ENCODE data around the gene C1QTNF6. TPM values are rescaled to one million over a fixed set of nuclear protein-coding genes. Genes with fewer than 3 reads are reported as not detected.
"Not testable (repeated sequence)": the region's sequence is repeated elsewhere in the genome, so short reads cannot be mapped to it uniquely, and the experiment has no call there.

Gene C1QTNF6
- total and polyA plus RNA-seq, 2 donors (not counting 3 experiments of a cell fraction or from before 2014, with no cell fraction given) = 20.2 to 27.6 TPM

- POLR2A ChIA-PET = no interaction called here
These were observed 14.0 kb upstream of the C1QTNF6 start for GRCh38 chr22:37202001-37202555.

DNA sequence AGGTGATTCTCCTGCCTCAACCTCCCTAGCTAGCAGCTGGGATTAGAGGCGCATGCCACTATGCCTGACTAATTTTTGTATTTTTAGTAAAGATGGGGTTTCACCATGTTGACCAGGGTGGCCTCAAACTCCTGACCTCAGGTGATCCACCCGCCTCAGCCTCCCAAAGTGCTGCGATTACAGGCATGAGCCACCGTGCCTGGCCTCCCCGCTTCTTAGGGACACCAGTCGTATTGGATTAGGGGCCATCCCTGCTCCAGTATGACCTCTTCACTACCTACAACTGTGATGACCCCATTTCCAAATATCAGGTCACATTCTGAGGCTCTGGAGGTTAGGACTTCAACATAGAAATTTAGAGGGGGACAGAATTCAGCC, 13.4 kb upstream of the C1QTNF6 start:
- H3K9me3 ChIP-seq (replicated peaks; ENCODE audit: control insufficient read depth, insufficient read depth, low read length); H3K4me3 ChIP-seq (replicated peaks in 1 of 3; ENCODE audit: insufficient read depth in 1 of 3, low read depth in 1 of 3, low read length in 3 of 3); H3K4me2 ChIP-seq (ENCODE audit: insufficient read depth, low read length); H3K79me2 ChIP-seq (ENCODE audit: control insufficient read depth, insufficient read depth, low read length); H3K27ac ChIP-seq (ENCODE audit: insufficient read depth, low read depth, low read length); H3K27me3 ChIP-seq (ENCODE audit: control insufficient read depth in 2 of 2, insufficient read depth in 2 of 2, low read length in 2 of 2); BruUV-seq (replicated peaks); H2AFZ ChIP-seq (ENCODE audit: low read depth, low read length); intact Hi-C loops (cut with micrococcal nuclease); H3K36me3 ChIP-seq (ENCODE audit: control insufficient read depth in 2 of 2, extremely low read depth in 1 of 2, insufficient read depth in 2 of 2, low read length in 2 of 2); H4K20me1 ChIP-seq (replicated peaks; ENCODE audit: control insufficient read depth, extremely low read depth, insufficient read depth, low read length); H3K9ac ChIP-seq (replicated peaks; ENCODE audit: extremely low read depth, insufficient read depth, low read length); FAIRE-seq; H3K9me1 ChIP-seq (replicated peaks; ENCODE audit: control insufficient read depth, extremely low read depth, insufficient read depth, low read length); dilution Hi-C loops (cut with MboI; ENCODE audit: extremely low pct_ligation_motif_present, low sequenced_read_pairs); DNase-seq (ENCODE audit: low read depth, low spot score); POLR2A ChIA-PET: not testable (repeated sequence)
- H3K4me1 ChIP-seq (ENCODE audit: control insufficient read depth, extremely low read depth, insufficient read depth, low read length) = peaks cover 23% of the 10 kb centered on the region
- CTCF ChIA-PET = interaction anchor here (1.2 to 5.1 kb wide), 5 partner anchors 9 to 255 kb away, joined by 3 to 45 read pairs (median 4); no protein-coding TSS in a partner anchor

More at GRCh38 chr22:37202001-37202555, 14.0 kb upstream of the C1QTNF6 start:
- H3K9ac ChIP-seq (replicated peaks; ENCODE audit: extremely low read depth, insufficient read depth, low read length) = no peak overlapping the region
- FAIRE-seq (no peak), DNase-seq (ENCODE audit: low read depth, low spot score) (no peak)
- dilution Hi-C loops (cut with MboI; ENCODE audit: extremely low pct_ligation_motif_present, low sequenced_read_pairs) (no loop called here), intact Hi-C loops (cut with micrococcal nuclease) (no loop called here)
- no peaks in the 10 kb centered on the region for H3K9me1 ChIP-seq (replicated peaks; ENCODE audit: control insufficient read depth, extremely low read depth, insufficient read depth, low read length)
- CTCF ChIA-PET = interaction anchor here (0.8 to 1.2 kb wide), 2 partner anchors 23 to 38 kb away, joined by 3 to 4 read pairs; no protein-coding TSS in a partner anchor
- no peaks in the 10 kb centered on the region for H3K36me3 ChIP-seq (ENCODE audit: control insufficient read depth in 2 of 2, extremely low read depth in 1 of 2, insufficient read depth in 2 of 2, low read length in 2 of 2)
- H3K4me3 ChIP-seq (replicated peaks in 1 of 3; ENCODE audit: insufficient read depth in 1 of 3, low read depth in 1 of 3, low read length in 3 of 3) = no peak overlapping the region
- no peaks in the 10 kb centered on the region for H3K9me3 ChIP-seq (replicated peaks; ENCODE audit: control insufficient read depth, insufficient read depth, low read length)
- peaks cover 18% of the 10 kb centered on the region for H3K4me1 ChIP-seq (ENCODE audit: control insufficient read depth, extremely low read depth, insufficient read depth, low read length)
- no peak for TF ChIP-seq POLR2A (IDR thresholded peaks at IDR 0.05; ENCODE audit: low read depth, low read length)
- no peak for TF ChIP-seq JUN (IDR thresholded peaks at IDR 0.05; ENCODE audit: borderline replicate concordance, insufficient read depth, insufficient read length, low read depth)
- TF ChIP-seq POLR2AphosphoS5 (IDR thresholded peaks at IDR 0.05; ENCODE audit: insufficient read depth, low read depth, low read length) = no peak
- no peak for TF ChIP-seq FOS (IDR thresholded peaks at IDR 0.05; ENCODE audit: borderline replicate concordance, insufficient read depth, low read length)
- no peak for TF ChIP-seq EZH2 (IDR thresholded peaks at IDR 0.05; ENCODE audit: borderline replicate concordance, low read depth, low read length, severe bottlenecking)
- no peak for TF ChIP-seq MYC (IDR thresholded peaks at IDR 0.05; ENCODE audit: low read depth, low read length)
- TF ChIP-seq GATA2 (IDR thresholded peaks at IDR 0.05; ENCODE audit: insufficient read depth, insufficient read length, low read depth, low read length) = no peak
- H4K20me1 ChIP-seq (replicated peaks; ENCODE audit: control insufficient read depth, extremely low read depth, insufficient read depth, low read length) = no peaks in the 10 kb centered on the region
- no peak overlapping the region for H3K4me2 ChIP-seq (ENCODE audit: insufficient read depth, low read length)
- H3K27me3 ChIP-seq (ENCODE audit: control insufficient read depth in 2 of 2, insufficient read depth in 2 of 2, low read length in 2 of 2) = no peaks in the 10 kb centered on the region
- H3K27ac ChIP-seq (ENCODE audit: insufficient read depth, low read depth, low read length) = no peak overlapping the region
- BruUV-seq (replicated peaks) = no TSS peak
- no peaks in the 10 kb centered on the region for H3K79me2 ChIP-seq (ENCODE audit: control insufficient read depth, insufficient read depth, low read length)
- no peak overlapping the region for H2AFZ ChIP-seq (ENCODE audit: low read depth, low read length)

All from endothelial cell of umbilical vein (primary cell).